ENCODE data around the gene LMO2. TPM values are rescaled to one million over a fixed set of nuclear protein-coding genes. Genes with fewer than 3 reads are reported as not detected.
"Not testable (repeated sequence)": the region's sequence is repeated elsewhere in the genome, so short reads cannot be mapped to it uniquely, and the experiment has no call there.

LMO2 gene
- total and polyA plus RNA-seq, 2 donors (not counting 1 experiment from before 2014, with no cell fraction given): 6.2 to 10.7 TPM

DNA sequence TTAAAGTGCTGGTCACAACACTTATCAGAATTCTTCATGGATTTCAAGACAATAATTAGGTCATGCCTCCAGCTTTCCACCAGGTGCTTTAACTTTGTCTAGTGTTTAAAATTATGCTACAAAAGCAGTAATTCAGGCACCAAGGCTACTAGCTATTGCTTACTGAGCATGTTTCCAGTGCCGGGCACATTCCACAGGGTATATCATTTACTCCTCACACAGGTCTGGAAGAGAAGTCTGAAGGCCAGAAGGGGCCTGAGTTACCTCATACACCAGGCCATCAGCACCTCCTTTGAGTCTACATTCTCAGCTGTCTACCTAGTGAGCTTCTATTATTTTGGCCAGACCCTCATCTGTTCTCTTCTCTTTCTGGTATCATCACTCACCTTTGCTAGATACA lies 41.7 kb upstream of the LMO2 start:
- Histone ChIP-seq H4K20me1 (ENCODE audit: control insufficient read depth, insufficient read depth, low read length, poor library complexity, severe bottlenecking) (no peaks in the 10 kb centered on the region), H3K36me3 (replicated peaks in 1 of 2; ENCODE audit: control extremely low read depth in 1 of 2, control insufficient read depth in 1 of 2, extremely low read depth in 1 of 2, insufficient read depth in 2 of 2, low read length in 1 of 2) (no peaks in the 10 kb centered on the region), H3K79me2 (ENCODE audit: control insufficient read depth, insufficient read depth, low read length) (no peaks in the 10 kb centered on the region), H3K9ac (ENCODE audit: low read length) (no peak overlapping the region), H3K27ac (ENCODE audit: low read length in 2 of 2) (no peak overlapping the region), H2AFZ (ENCODE audit: insufficient read depth, low read depth, low read length, poor library complexity, severe bottlenecking) (no peak overlapping the region), H3K9me3 (ENCODE audit: control extremely low read depth in 1 of 3, control insufficient read depth in 2 of 3, insufficient read depth in 1 of 3, low read length in 2 of 3) (peaks cover 6 to 21% (median 17%) of the 10 kb centered on the region in 3 donors), H3K4me1 (ENCODE audit: control insufficient read depth in 2 of 2, insufficient read depth in 2 of 2, low read length in 2 of 2) (peaks cover 6 to 11% of the 10 kb centered on the region in 2 donors), H3K4me3 (ENCODE audit: control extremely low read depth in 1 of 5, extremely low read depth in 1 of 5, insufficient read depth in 1 of 5, low read depth in 2 of 5, low read length in 4 of 5) (no peak overlapping the region), H3K27me3 (replicated peaks in 1 of 4; ENCODE audit: control extremely low read depth in 1 of 4, control insufficient read depth in 3 of 4, insufficient read depth in 4 of 4, low read length in 3 of 4) (peaks cover 0 to 8% (median under 1%) of the 10 kb centered on the region in 4 experiments), H3K4me2 (replicated peaks; ENCODE audit: low read depth, low read length, poor library complexity, severe bottlenecking) (no peak overlapping the region)
- Mint-ChIP-seq H3K9me3 (ENCODE audit: insufficient read depth) (peaks cover 11% of the 10 kb centered on the region), H3K27ac (no peak overlapping the region), H3K27me3 (peaks cover 20% of the 10 kb centered on the region), H3K4me3 (no peak overlapping the region), H3K4me1 (peaks cover 15% of the 10 kb centered on the region)
- DNase-seq (no peak), ATAC-seq (ENCODE audit: low read depth) (no peak)
- intact Hi-C loops (cut with micrococcal nuclease): no loop called here
- TF ChIP-seq EZH2 (IDR thresholded peaks at IDR 0.05; ENCODE audit: borderline replicate concordance, insufficient read depth, low read depth, low read length, poor library complexity, severe bottlenecking): no peak
- TF ChIP-seq, protein P1, sequence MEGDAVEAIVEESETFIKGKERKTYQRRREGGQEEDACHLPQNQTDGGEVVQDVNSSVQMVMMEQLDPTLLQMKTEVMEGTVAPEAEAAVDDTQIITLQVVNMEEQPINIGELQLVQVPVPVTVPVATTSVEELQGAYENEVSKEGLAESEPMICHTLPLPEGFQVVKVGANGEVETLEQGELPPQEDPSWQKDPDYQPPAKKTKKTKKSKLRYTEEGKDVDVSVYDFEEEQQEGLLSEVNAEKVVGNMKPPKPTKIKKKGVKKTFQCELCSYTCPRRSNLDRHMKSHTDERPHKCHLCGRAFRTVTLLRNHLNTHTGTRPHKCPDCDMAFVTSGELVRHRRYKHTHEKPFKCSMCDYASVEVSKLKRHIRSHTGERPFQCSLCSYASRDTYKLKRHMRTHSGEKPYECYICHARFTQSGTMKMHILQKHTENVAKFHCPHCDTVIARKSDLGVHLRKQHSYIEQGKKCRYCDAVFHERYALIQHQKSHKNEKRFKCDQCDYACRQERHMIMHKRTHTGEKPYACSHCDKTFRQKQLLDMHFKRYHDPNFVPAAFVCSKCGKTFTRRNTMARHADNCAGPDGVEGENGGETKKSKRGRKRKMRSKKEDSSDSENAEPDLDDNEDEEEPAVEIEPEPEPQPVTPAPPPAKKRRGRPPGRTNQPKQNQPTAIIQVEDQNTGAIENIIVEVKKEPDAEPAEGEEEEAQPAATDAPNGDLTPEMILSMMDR (IDR thresholded peaks at IDR 0.05): no peak
- ChIA-PET POLR2A (no interaction called here), CTCF (interaction anchor here (1.4 kb wide), 1 partner anchor 76 kb away, joined by 3 read pairs; no protein-coding TSS in a partner anchor)
- 100% methylated on average over 1 of the region's 1 CpG for WGBS (ENCODE audit: insufficient coverage)

GRCh38 chr11:33932721-33933120 lies 40.8 kb upstream of the LMO2 start:
- Histone ChIP-seq H3K79me2 (ENCODE audit: control insufficient read depth, insufficient read depth, low read length) (no peaks in the 10 kb centered on the region), H4K20me1 (ENCODE audit: control insufficient read depth, insufficient read depth, low read length, poor library complexity, severe bottlenecking) (no peaks in the 10 kb centered on the region), H3K36me3 (replicated peaks in 1 of 2; ENCODE audit: control extremely low read depth in 1 of 2, control insufficient read depth in 1 of 2, extremely low read depth in 1 of 2, insufficient read depth in 2 of 2, low read length in 1 of 2) (no peaks in the 10 kb centered on the region), H3K4me3 (ENCODE audit: control extremely low read depth in 1 of 5, extremely low read depth in 1 of 5, insufficient read depth in 1 of 5, low read depth in 2 of 5, low read length in 4 of 5) (no peak overlapping the region), H3K9ac (ENCODE audit: low read length) (no peak overlapping the region), H3K4me2 (replicated peaks; ENCODE audit: low read depth, low read length, poor library complexity, severe bottlenecking) (no peak overlapping the region), H3K9me3 (ENCODE audit: control extremely low read depth in 1 of 3, control insufficient read depth in 2 of 3, insufficient read depth in 1 of 3, low read length in 2 of 3) (peaks cover 6 to 21% (median 17%) of the 10 kb centered on the region in 3 donors), H3K27ac (ENCODE audit: low read length in 2 of 2) (no peak overlapping the region), H3K4me1 (ENCODE audit: control insufficient read depth in 2 of 2, insufficient read depth in 2 of 2, low read length in 2 of 2) (peaks cover 6 to 11% of the 10 kb centered on the region in 2 donors), H2AFZ (ENCODE audit: insufficient read depth, low read depth, low read length, poor library complexity, severe bottlenecking) (no peak overlapping the region), H3K27me3 (replicated peaks in 1 of 4; ENCODE audit: control extremely low read depth in 1 of 4, control insufficient read depth in 3 of 4, insufficient read depth in 4 of 4, low read length in 3 of 4) (peaks cover 0 to 8% (median 1%) of the 10 kb centered on the region in 4 experiments)
- H3K4me3 Mint-ChIP-seq: no peak overlapping the region
- intact Hi-C loops (cut with micrococcal nuclease): no loop called here
- ATAC-seq (ENCODE audit: low read depth): no peak
- WGBS (ENCODE audit: insufficient coverage): 64% methylated on average over 2 of the region's 5 CpGs
- H3K27ac Mint-ChIP-seq: no peak overlapping the region
- DNase-seq: no peak
- H3K9me3 Mint-ChIP-seq (ENCODE audit: insufficient read depth): peaks cover 11% of the 10 kb centered on the region
- ChIA-PET CTCF (no interaction called here), POLR2A (no interaction called here)
- peaks cover 15% of the 10 kb centered on the region for H3K4me1 Mint-ChIP-seq
- TF ChIP-seq EZH2 (IDR thresholded peaks at IDR 0.05; ENCODE audit: borderline replicate concordance, insufficient read depth, low read depth, low read length, poor library complexity, severe bottlenecking): no peak
- TF ChIP-seq, protein P1 (IDR thresholded peaks at IDR 0.05): no peak
- H3K27me3 Mint-ChIP-seq: peaks cover 16% of the 10 kb centered on the region

DNA sequence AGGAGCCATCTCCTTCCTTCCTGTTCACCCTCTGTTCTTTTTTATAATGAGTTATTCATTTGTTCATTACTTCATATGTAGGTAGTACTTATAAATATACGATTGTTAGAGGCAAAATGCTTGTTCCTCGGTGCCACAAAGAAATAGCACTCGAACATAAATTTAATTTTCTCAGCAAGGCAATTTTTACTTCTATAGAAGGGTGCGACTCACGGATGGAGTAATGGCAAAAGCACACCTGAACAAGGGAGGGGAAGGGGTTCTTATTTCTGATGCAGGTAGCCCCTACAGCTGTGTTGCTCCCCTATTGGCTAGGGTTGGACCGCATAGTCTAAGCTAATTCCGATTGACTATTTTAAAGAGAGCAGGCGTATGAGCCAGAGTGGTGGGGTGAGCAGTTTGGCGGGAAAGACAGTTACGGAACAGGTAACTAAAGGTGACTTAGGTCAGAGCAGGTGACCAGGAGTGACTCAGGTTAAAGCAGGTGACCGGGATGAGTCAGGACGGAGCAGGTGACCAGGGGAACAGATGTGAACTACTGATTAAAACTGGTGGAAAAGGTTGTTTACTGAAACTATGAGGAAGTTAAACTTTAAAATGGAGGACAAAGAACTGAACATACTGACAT lies 40.0 kb upstream of the LMO2 start:
- H3K36me3 ChIP-seq (replicated peaks in 1 of 2; ENCODE audit: control extremely low read depth in 1 of 2, control insufficient read depth in 1 of 2, extremely low read depth in 1 of 2, insufficient read depth in 2 of 2, low read length in 1 of 2); intact Hi-C loops (cut with micrococcal nuclease); H3K27ac ChIP-seq (ENCODE audit: low read length in 2 of 2); H3K79me2 ChIP-seq (ENCODE audit: control insufficient read depth, insufficient read depth, low read length); CTCF ChIA-PET; H3K27ac Mint-ChIP-seq; H3K4me1 Mint-ChIP-seq; POLR2A ChIA-PET; H3K4me1 ChIP-seq (ENCODE audit: control insufficient read depth in 2 of 2, insufficient read depth in 2 of 2, low read length in 2 of 2); H3K4me3 Mint-ChIP-seq; H3K27me3 ChIP-seq (replicated peaks in 1 of 4; ENCODE audit: control extremely low read depth in 1 of 4, control insufficient read depth in 3 of 4, insufficient read depth in 4 of 4, low read length in 3 of 4); H3K4me2 ChIP-seq (replicated peaks; ENCODE audit: low read depth, low read length, poor library complexity, severe bottlenecking); H2AFZ ChIP-seq (ENCODE audit: insufficient read depth, low read depth, low read length, poor library complexity, severe bottlenecking); H4K20me1 ChIP-seq (ENCODE audit: control insufficient read depth, insufficient read depth, low read length, poor library complexity, severe bottlenecking); H3K9ac ChIP-seq (ENCODE audit: low read length); ATAC-seq (ENCODE audit: low read depth); DNase-seq; H3K4me3 ChIP-seq (ENCODE audit: control extremely low read depth in 1 of 5, extremely low read depth in 1 of 5, insufficient read depth in 1 of 5, low read depth in 2 of 5, low read length in 4 of 5): not testable (repeated sequence)
- peaks cover 11% of the 10 kb centered on the region for H3K9me3 Mint-ChIP-seq (ENCODE audit: insufficient read depth)
- H3K27me3 Mint-ChIP-seq: peaks cover 15% of the 10 kb centered on the region
- peaks cover 6 to 21% (median 17%) of the 10 kb centered on the region in 3 donors for H3K9me3 ChIP-seq (ENCODE audit: control extremely low read depth in 1 of 3, control insufficient read depth in 2 of 3, insufficient read depth in 1 of 3, low read length in 2 of 3)
- 93% methylated on average over 6 of the region's 12 CpGs for WGBS (ENCODE audit: insufficient coverage)
